GM23338 (cell line): ENCODE results near the gene CNPY4.

Experiments
- CTCF ChIP-seq, 2 experiments: fragments of 200-600 bp in 1 of 2; sonication (generic) in 1 of 2; conservative IDR thresholded peaks; 2 replicates each; pipeline versions ENCODE4 v1.5.1 to v1.6.1; 2016 to 2017; ENCODE audit warnings: antibody characterized with exemption in 2 of 2, low read depth in 2 of 2, mild to moderate bottlenecking in 2 of 2, moderate library complexity in 1 of 2
- EZH2 ChIP-seq: fragments of 200-600 bp; sonication (generic); IDR thresholded peaks from one replicate; pipeline ENCODE4 v1.8.0; 2017; ENCODE audit warnings: antibody characterized with exemption, mild to moderate bottlenecking, low read depth; ENCODE audit not compliant: unreplicated experiment
- JUNB ChIP-seq: IDR thresholded peaks from one replicate; pipeline ENCODE4 v1.6.1; 2016; ENCODE audit warnings: antibody characterized with exemption; ENCODE audit not compliant: unreplicated experiment
- POLR2AphosphoS5 ChIP-seq: IDR thresholded peaks from 2 replicates; pipeline ENCODE4 v1.6.1; 2016; ENCODE audit warnings: antibody characterized with exemption, low read depth

DNA sequence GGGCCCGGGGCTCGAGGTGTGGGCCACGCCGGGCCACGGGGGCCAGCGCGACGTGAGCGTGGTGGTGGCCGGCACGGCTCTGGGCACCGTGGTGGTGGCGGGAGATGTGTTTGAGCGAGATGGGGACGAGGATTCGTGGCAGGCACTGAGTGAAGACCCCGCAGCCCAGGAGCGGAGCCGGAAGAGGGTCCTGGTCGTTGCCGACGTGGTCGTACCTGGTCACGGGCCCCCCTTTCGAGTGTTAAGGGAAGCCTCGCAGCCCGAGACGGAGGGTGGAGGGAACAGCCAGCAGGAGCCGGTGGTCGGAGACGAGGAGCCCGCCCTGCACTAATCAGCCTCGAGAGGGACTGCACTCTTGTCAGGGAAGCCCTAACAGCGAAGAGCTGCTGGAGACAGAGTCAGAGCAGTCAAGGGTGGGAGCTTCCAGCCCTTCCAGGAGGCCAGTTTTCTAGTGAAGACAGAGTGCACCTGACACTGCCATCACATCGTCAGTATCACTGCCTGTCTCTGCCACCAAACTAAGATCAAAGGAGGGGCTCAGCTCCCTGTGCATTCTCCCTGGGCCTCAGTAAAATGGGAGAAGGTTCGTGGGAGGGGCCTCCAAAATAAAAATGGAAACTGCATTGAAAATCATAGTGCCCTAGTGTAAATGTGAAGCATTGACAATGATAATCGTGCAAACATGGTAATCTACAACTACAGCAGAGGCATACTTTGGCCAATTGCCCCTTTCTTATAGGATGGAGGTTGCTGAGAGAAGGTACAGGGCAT, 8.6 kb downstream of the CNPY4 start:
- no peak for TF ChIP-seq EZH2
- TF ChIP-seq CTCF (conservative IDR thresholded peaks at IDR 0.05; ENCODE audit: low read depth in 2 of 2), result no peak
- no peak for TF ChIP-seq JUNB
- no peak for TF ChIP-seq POLR2AphosphoS5
